Erythroblast (primary cell): Measurements from ENCODE around the gene CD81.

Experiments used
- GATA1 ChIP-seq: IDR thresholded peaks from 2 replicates; pipeline ENCODE4 v1.6.1; 2011; ENCODE audit warnings: low read depth, mild to moderate bottlenecking, control low read depth, low read length, moderate library complexity
- POLR2A ChIP-seq: IDR thresholded peaks from 2 replicates; pipeline ENCODE4 v1.6.1; 2011; ENCODE audit warnings: mild to moderate bottlenecking, low read length

- TF ChIP-seq POLR2A (no peak), GATA1 (no peak)
These were observed 56.9 kb downstream of the CD81 start for GRCh38 chr11:2434008-2434407.
